Stimulated activated naive CD4-positive, alpha-beta T cell treated with Interleukin-2 at 50 U/mL for 16 hours (primary cell): Measurements from ENCODE around the gene MAGEB6B.
"Not testable (repeated sequence)": the region's sequence is repeated elsewhere in the genome, so short reads cannot be mapped to it uniquely, and the experiment has no call there.

Experiments
- DNase-seq: peaks from one replicate; lab custom pipeline; 2025; lab: John Stamatoyannopoulos, UW

MAGEB6B gene

DNA sequence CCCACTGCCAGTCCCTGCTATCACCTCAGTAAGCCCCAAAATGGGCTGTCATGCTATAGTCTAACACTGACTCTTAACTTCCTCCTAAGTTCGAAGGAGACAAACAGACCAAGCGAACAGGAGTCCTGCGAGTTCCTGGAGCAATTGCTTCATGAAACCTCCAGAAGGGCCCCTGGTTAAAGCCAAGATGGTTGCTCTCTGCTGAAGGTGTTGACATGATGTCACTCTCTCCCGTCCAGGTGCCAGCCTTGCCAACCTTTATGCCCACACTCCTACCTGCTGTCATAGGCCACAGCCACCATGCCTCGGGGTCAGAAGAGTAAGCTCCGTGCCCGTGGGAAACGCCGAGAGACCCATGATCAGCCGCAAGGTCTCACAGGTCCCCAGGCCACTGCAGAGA lies at the start of gene MAGEB6B:
Gene MAGEB6B, plus strand, starts transcription at position 301 of the 400 bp plus-strand sequence. Its CDS starts 0 bp downstream, at position 301.
- DNase-seq = no peak

DNA sequence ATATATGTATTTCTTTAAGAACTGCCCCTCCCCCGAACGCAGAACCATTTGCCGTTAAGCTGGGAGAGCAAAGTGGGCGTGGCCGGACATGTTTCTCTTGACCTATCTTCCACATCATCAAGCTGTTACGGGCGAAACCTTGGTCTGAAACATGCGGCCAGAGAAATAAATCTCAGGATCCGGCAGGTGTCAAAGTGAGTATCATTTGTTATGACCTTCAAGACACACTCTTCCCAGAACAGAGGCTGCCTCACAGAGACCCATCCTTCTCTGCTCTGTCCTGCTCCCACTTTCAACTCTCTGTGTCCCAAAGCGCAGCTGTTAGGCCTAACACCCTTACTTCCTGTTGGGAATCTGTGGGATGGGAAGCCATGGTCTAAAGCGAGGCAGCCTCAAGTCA lies 22.1 kb upstream of the MAGEB6B start, which contains the start of gene MAGEB18:
Gene MAGEB18, plus strand, starts transcription at position 70 of the 400 bp plus-strand sequence. CDS start 643 bp downstream, outside the sequence.
- DNase-seq = no peak

DNA sequence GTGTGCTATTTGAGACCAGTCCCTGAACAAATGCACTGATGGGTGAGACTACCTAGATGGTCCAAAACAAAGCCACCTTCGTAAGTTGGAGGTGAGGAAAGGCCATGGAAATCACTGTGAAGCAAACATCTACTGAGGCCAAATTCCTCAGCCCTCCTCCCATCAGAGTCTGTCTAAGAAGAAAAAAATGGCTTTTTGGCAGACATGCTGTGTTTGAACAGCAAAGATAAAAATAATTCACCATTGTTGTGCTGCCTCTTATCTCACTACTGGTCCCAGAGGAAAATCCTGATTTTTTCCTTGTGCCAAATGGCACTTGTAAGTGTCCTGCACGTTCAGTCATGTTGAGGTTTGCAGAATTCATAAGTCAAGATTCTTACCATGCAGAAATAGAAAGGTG lies 14.4 kb upstream of the MAGEB6B start:
- no peak for DNase-seq

DNA sequence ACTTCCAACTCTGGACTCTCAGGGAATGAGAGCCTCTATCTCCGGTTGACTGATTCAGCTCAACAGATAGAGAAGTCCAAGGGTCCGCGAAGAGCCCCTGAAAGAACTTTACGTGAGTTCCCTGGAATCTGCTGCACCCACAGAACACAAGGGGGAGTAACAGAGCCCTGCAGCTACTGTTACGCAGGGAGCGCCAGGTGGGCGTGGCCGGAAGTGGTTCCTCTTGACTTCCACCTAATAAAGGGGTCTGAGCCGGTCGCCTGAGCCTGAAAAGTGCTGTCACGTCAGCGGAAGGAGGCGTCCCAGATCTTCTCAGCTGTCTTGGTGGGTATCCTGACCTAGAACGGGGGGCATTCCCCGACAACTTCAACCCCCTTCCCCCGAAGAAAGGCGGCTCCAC lies 31.8 kb downstream of the MAGEB6B start, which contains the start of gene MAGEB6:
Gene MAGEB6, plus strand, starts transcription at position 237 of the 400 bp plus-strand sequence. CDS start 1,407 bp downstream, outside the sequence.
- no peak for DNase-seq

GRCh38 chrX:26203561-26203960 lies 43.2 kb downstream of the MAGEB6B start:
- DNase-seq = no peak

GRCh38 chrX:26204717-26205116 lies 44.3 kb downstream of the MAGEB6B start:
- not testable (repeated sequence) for DNase-seq

DNA sequence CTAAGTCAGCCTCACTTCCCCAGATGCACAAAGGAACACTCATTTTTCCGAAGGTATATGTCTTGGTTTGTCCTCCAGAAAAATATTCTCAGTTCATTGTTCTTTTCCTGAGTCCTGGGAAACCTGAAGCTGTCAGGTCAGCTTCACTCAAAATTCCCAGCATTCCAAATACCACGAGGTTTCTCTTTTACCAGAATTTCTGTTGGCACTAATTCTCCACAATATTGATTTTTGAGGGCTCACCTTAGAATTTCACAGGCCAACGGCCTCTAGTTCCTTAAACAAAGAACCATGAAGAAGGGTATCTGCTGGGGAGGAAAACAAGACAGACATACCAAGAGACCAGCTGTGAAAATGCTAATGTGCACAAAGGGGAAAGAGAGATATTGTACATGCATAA lies 47.6 kb downstream of the MAGEB6B start:
- no peak for DNase-seq
